ENCODE results near the gene NEK5.
A peak's percentile ranks its signal among the peaks of the same experiment; 100 is the strongest.

NEK5 gene

GRCh38 chr13:52147225-52147624 lies 18.4 kb upstream of the NEK5 start:
- no peak for TF ChIP-seq CTCF (IDR thresholded peaks at IDR 0.05)

- no peak for TF ChIP-seq CTCF (IDR thresholded peaks at IDR 0.05)
These were observed 12.4 kb upstream of the NEK5 start for GRCh38 chr13:52141299-52141698.

- TF ChIP-seq CTCF (IDR thresholded peaks at IDR 0.05), result no peak
These were observed 8.6 kb upstream of the NEK5 start for GRCh38 chr13:52137489-52137888.

GRCh38 chr13:52136763-52137162 lies 7.9 kb upstream of the NEK5 start:
- no peak for TF ChIP-seq CTCF (IDR thresholded peaks at IDR 0.05)

- TF ChIP-seq CTCF (IDR thresholded peaks at IDR 0.05), result no peak
These were observed 1.8 kb upstream of the NEK5 start for GRCh38 chr13:52130641-52131040.

- peak; percentile 61 for TF ChIP-seq CTCF (IDR thresholded peaks at IDR 0.05)
These were observed 830 bp downstream of the NEK5 start for GRCh38 chr13:52127783-52128702.

GRCh38 chr13:52127378-52127777 lies 1.5 kb downstream of the NEK5 start:
- no peak for TF ChIP-seq CTCF (IDR thresholded peaks at IDR 0.05)
